H4 (cell line): Measurements from ENCODE around the gene LIMS1. TPM values are rescaled to one million over a fixed set of nuclear protein-coding genes. Genes with fewer than 3 reads are reported as not detected.
A peak's percentile ranks its signal among the peaks of the same experiment; 100 is the strongest.
"Not testable (repeated sequence)": the region's sequence is repeated elsewhere in the genome, so short reads cannot be mapped to it uniquely, and the experiment has no call there.

ENCODE experiments used
- DNase-seq: peaks from one replicate; pipeline ENCODE4 v3.0.0-alpha.2; 2015; ENCODE audit warnings: low spot score
- total RNA-seq: library from RNA; depleted of rRNA; stranded (reverse); fragments of >200 nt; shearing (Covaris generic); gene quantifications from 2 replicates; pipeline ENCODE4 v1.2.3, GENCODE V29; 2014; rRNA removed

The LIMS1 gene
- total RNA-seq, 1 experiment from 2014 or later: 50.6 TPM

- DNase-seq: peak; percentile 98
These were observed 185.1 kb downstream of the LIMS1 start, which contains the start of gene RANBP2 for GRCh38 chr2:108719149-108720044. Gene RANBP2, plus strand, starts transcription at chr2:108719482. Its CDS starts 125 bp downstream, at chr2:108719607.

- DNase-seq: not testable (repeated sequence)
These were observed 191.8 kb downstream of the LIMS1 start for GRCh38 chr2:108726048-108726447.

DNA sequence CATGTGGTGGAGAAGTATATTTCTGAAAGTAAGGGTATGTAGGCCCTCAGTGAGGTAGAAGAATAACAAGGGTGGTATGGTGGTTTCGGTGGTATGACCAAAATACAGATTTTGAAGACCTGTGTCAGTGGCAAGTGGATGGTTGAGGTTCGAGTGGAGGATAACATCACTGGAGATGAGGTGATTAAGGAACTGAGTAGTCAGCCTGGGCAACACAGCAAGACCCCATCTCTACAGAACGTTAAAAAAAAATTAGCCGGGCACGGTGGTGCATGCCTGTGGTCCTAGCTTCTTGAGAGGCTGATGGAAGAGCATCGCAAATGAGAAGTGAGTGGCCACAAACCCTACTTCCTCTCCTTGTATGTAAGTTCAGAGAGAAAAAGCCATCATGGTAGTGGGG is 200.4 kb downstream of the LIMS1 start:
- DNase-seq: not testable (repeated sequence)

Other genes starting within 250 kb of the LIMS1 start
- gene SULT1C2, start 245.6 kb upstream of the LIMS1 start, total RNA-seq: 0.45 and 0.70 TPM in 2 replicates
- gene SULT1C4, start 156.5 kb upstream of the LIMS1 start, total RNA-seq: 0.23 TPM in 1 of 2 replicates, not detected in the other
- gene GCC2, start 85.3 kb upstream of the LIMS1 start, total RNA-seq: 5.8 and 7.9 TPM in 2 replicates
- gene RANBP2, start 185.0 kb downstream of the LIMS1 start, total RNA-seq: 19.7 and 25.4 TPM in 2 replicates